GM12878 (cell line): ENCODE measurements around the gene ACTRT3. TPM values are rescaled to one million over a fixed set of nuclear protein-coding genes. Genes with fewer than 3 reads are reported as not detected.

Experiments
- ATAC-seq: fragments of 200-7000 bp; cut with Tn5 transposase; 3 replicates; pipeline ENCODE4 v1.9.1; 2020; ENCODE audit warnings: mild to moderate bottlenecking, moderate library complexity
- BruUV-seq: library from RNA; stranded (reverse); fragments of 400-500 nt; replicated peaks from 2 replicates; lab custom pipeline; 2021; lab: Mats Ljungman, UMichigan
- CTCF ChIA-PET: fragments of 300-600 bp; sonication (Branson Sonifier 250); formaldehyde crosslinking; extraction: SDS; loops from one replicate; lab custom pipeline; 2021; ENCODE audit warnings: inconsistent platforms; lab: Yijun Ruan, JAX
- POLR2A ChIA-PET: fragments of 350-600 bp; formaldehyde crosslinking; extraction: SDS; loops from one replicate; lab custom pipeline; 2021; ENCODE audit warnings: inconsistent platforms; lab: Charles Lee
- RAD21 ChIA-PET: fragments of 300-600 bp; sonication (Branson Sonifier 250); formaldehyde crosslinking; loops from one replicate; lab custom pipeline; 2023; ENCODE audit warnings: antibody characterized with exemption; ENCODE audit not compliant: unreplicated experiment; lab: Charles Lee
- SMC1A ChIA-PET: fragments of 300-600 bp; sonication (Branson Sonifier 250); formaldehyde crosslinking; loops from one replicate; lab custom pipeline; 2023; ENCODE audit not compliant: unreplicated experiment, uncharacterized antibody; lab: Charles Lee
- DNase-seq: peaks from one replicate; pipeline ENCODE4 v3.0.0-alpha.2; 2011; ENCODE audit warnings: low read depth, low spot score
- FAIRE-seq: peaks from 3 replicates; lab custom pipeline; 2011; peaks lifted over from hg19 to GRCh38; lab: Jason Lieb, UNC
- H2AFZ ChIP-seq: 2 replicates; pipeline ENCODE4 v1.6.0; 2011; ENCODE audit warnings: low read depth, low read length, control low read depth; ENCODE audit not compliant: control insufficient read depth
- H3K27ac ChIP-seq: 2 replicates; pipeline ENCODE4 v1.5.1; 2011; ENCODE audit warnings: control low read depth; ENCODE audit not compliant: control insufficient read depth, insufficient read depth
- H3K27me3 ChIP-seq, 2 experiments: replicated peaks in 1 of 2; 2 replicates each; pipeline versions ENCODE4 v1.6.0 to v1.6.1; 2011; ENCODE audit warnings: low read length in 1 of 2; ENCODE audit not compliant: control insufficient read depth in 2 of 2, insufficient read depth in 2 of 2
- H3K36me3 ChIP-seq, 2 experiments: 2 replicates each; pipeline ENCODE4 v1.5.1; 2011; ENCODE audit warnings: low read length in 1 of 2; ENCODE audit not compliant: control insufficient read depth in 2 of 2, insufficient read depth in 2 of 2
- H3K4me1 ChIP-seq: 2 replicates; pipeline ENCODE4 v1.6.1; 2011; ENCODE audit warnings: mild to moderate bottlenecking, low read length, moderate library complexity, mixed read lengths; ENCODE audit not compliant: control insufficient read depth, insufficient read depth
- H3K4me2 ChIP-seq: 2 replicates; pipeline ENCODE4 v1.6.0; 2011; ENCODE audit warnings: control low read depth; ENCODE audit not compliant: control insufficient read depth, insufficient read depth
- H3K4me3 ChIP-seq: fragments of 200-600 bp; sonication (generic); 2 replicates; pipeline ENCODE4 v1.5.1; 2016
- H3K79me2 ChIP-seq: 2 replicates; pipeline ENCODE4 v1.6.0; 2011; ENCODE audit warnings: low read length; ENCODE audit not compliant: control insufficient read depth, insufficient read depth
- H3K9ac ChIP-seq: 2 replicates; pipeline ENCODE4 v1.8.0; 2011; ENCODE audit warnings: low read length, control low read depth, mixed read lengths; ENCODE audit not compliant: control insufficient read depth, insufficient read depth
- H3K9me3 ChIP-seq: replicated peaks from 3 replicates; pipeline ENCODE4 v1.5.1; 2011; ENCODE audit warnings: mild to moderate bottlenecking, low read length; ENCODE audit not compliant: control insufficient read depth, insufficient read depth
- H4K20me1 ChIP-seq: 2 replicates; pipeline ENCODE4 v1.6.0; 2011; ENCODE audit not compliant: control insufficient read depth, insufficient read depth
- ASH2L ChIP-seq: fragments of 300-600, 200-600 bp; sonication (generic); IDR thresholded peaks from 2 replicates; pipeline ENCODE4 v1.6.1; 2017; ENCODE audit warnings: low read depth, mild to moderate bottlenecking, borderline replicate concordance
- BACH1 ChIP-seq: fragments of 450-650 bp; IDR thresholded peaks from 2 replicates; pipeline ENCODE4 v1.6.1; 2017; ENCODE audit warnings: mild to moderate bottlenecking, borderline replicate concordance
- BRCA1 ChIP-seq: IDR thresholded peaks from 2 replicates; pipeline ENCODE4 v1.6.1; 2011; ENCODE audit warnings: low read depth, low read length, improper control_type of control experiment
- E2F8 ChIP-seq: fragments of 450-650 bp; IDR thresholded peaks from 2 replicates; pipeline ENCODE4 v1.6.1; 2018; ENCODE audit warnings: mild to moderate bottlenecking, low read depth, moderate library complexity; ENCODE audit not compliant: partially characterized antibody
- E4F1 ChIP-seq: fragments of 450-650 bp; IDR thresholded peaks from 2 replicates; pipeline ENCODE4 v1.6.1; 2018; ENCODE audit warnings: borderline replicate concordance, mild to moderate bottlenecking; ENCODE audit not compliant: partially characterized antibody
- IRF3 ChIP-seq: fragments of 450-650 bp; IDR thresholded peaks from 2 replicates; pipeline ENCODE4 v1.6.1; 2014; ENCODE audit warnings: mild to moderate bottlenecking
- PML ChIP-seq: IDR thresholded peaks from 2 replicates; pipeline ENCODE4 v1.6.1; 2012; ENCODE audit warnings: low read length, inconsistent platforms
- POLR2AphosphoS2 ChIP-seq: IDR thresholded peaks from 2 replicates; pipeline ENCODE4 v1.6.1; 2011; ENCODE audit warnings: low read depth, mild to moderate bottlenecking, low read length, improper control_type of control experiment, moderate library complexity
- POLR2AphosphoS5 ChIP-seq: IDR thresholded peaks from 2 replicates; pipeline ENCODE4 v1.6.1; 2011; ENCODE audit warnings: mild to moderate bottlenecking, low read length, inconsistent platforms
- WGBS: methylation state at CpG from one replicate; pipeline ENCODE4 v1.1.6; 2016; ENCODE audit warnings: low lambda C conversion rate; ENCODE audit not compliant: insufficient replicate concordance, insufficient coverage; ENCODE audit errors: missing lambda C conversion rate; 5-methylcytosine and 5-hydroxymethylcytosine counted together
- in situ Hi-C: fragments of 300-500 bp; cut with MboI; formaldehyde crosslinking; loops from 9 replicates; pipeline ENCODE4 v1.14.3; 2018; ENCODE audit warnings: mixed read lengths
- intact Hi-C: fragments of 100-400 bp; cut with micrococcal nuclease; formaldehyde crosslinking; loops from one replicate; pipeline ENCODE4 v1.14.2; 2022; ENCODE audit not compliant: unreplicated experiment
- polyA plus RNA-seq, 11 experiments: library from polyadenylated mRNA; depleted of rRNA in 4 of 11; unstranded in 6 of 11; stranded (reverse) in 5 of 11; fragments of >200 nt; fragmentation: Nextera tagmentation in 4 of 11; fragmentation: Illumina TruSeq in 1 of 11; extraction: Ambion mirVana in 4 of 11; extraction: Trizol in 1 of 11; gene quantifications; 1 replicate in 1 of 11; 2 replicates in 10 of 11; pipeline versions ENCODE4 v1.2.1 to v1.2.3, GENCODE V29; 2011 to 2016; ENCODE audit warnings: inconsistent platforms in 2 of 11, missing spikeins in 2 of 11, low read depth in 1 of 11
- total RNA-seq, 4 experiments: library from RNA; depleted of rRNA in 3 of 4; stranded (reverse); fragments of >200 nt in 3 of 4; fragmentation: Illumina TruSeq in 1 of 4; extraction: Trizol in 1 of 4; gene quantifications; 2 replicates each; pipeline versions ENCODE4 v1.2.1 to v1.2.3, GENCODE V29; 2013 to 2021

The ACTRT3 gene
- total and polyA plus RNA-seq, 10 of the 15 experiments (the other 5 are each of a cell fraction or from before 2014, with no cell fraction given) = 0.02 to 0.58 (median 0.11) TPM; not detected in 1

- peak; percentile 44 for TF ChIP-seq E2F8
- no peak for TF ChIP-seq BACH1
Measured at GRCh38 chr3:169771497-169772304, 2.3 kb upstream of the ACTRT3 start (continued).

- WGBS = 7% methylated on average over 40 of the region's 42 CpGs
- ChIA-PET RAD21 (no interaction called here), SMC1A (interaction anchor here (0.9 to 2.8 kb wide), 3 partner anchors 9 to 178 kb away, joined by 3 to 10 read pairs (median 4); no protein-coding TSS in a partner anchor), CTCF (interaction anchor here (1.7 to 2.7 kb wide), 2 partner anchors 49 to 649 kb away, joined by 3 to 8 read pairs; no protein-coding TSS in a partner anchor), POLR2A (interaction anchor here (1.0 kb wide), 1 partner anchor 8 kb away, joined by 3 read pairs; no protein-coding TSS in a partner anchor)
- peak; percentile 13 for FAIRE-seq
- in situ Hi-C loops (no loop called here), intact Hi-C loops (loop anchor here (5.0 kb wide), 4 partner anchors 202 to 417 kb away; partner anchors contain the start of genes GPR160, PHC3 and SEC62)
- ATAC-seq = peak; percentile 92
- Histone ChIP-seq H3K4me1 (no peaks in the 10 kb centered on the region), H3K9me3 (no peaks in the 10 kb centered on the region; the same call in 2 of the 3 replicates), H3K9ac (peak within 1 kb of the TSS; percentile 76), H4K20me1 (no peaks in the 10 kb centered on the region), H3K4me2 (peak within 1 kb of the TSS; percentile 90), H3K4me3 (peak within 1 kb of the TSS; percentile 68), H3K27me3 (no peaks in the 10 kb centered on the region), H3K79me2 (no peaks in the 10 kb centered on the region), H3K36me3 (no peaks in the 10 kb centered on the region), H2AFZ (peak within 1 kb of the TSS; percentile 78), H3K27ac (peak within 1 kb of the TSS; percentile 71)
- BruUV-seq = no TSS peak
- peak; percentile 66 for DNase-seq
- no peak for TF ChIP-seq E4F1
- TF ChIP-seq POLR2AphosphoS2 = peak; percentile 75; the same call in 1 of the 2 replicates
- no peak for TF ChIP-seq IRF3
- no peak for TF ChIP-seq ASH2L
- TF ChIP-seq BRCA1 = peak; percentile 82
- peak; percentile 94 for TF ChIP-seq POLR2AphosphoS5
- TF ChIP-seq PML = peak; percentile 97
Measured at GRCh38 chr3:169764882-169765612, 4.3 kb downstream of the ACTRT3 start, which contains the start of gene TERC. Gene TERC (minus strand): TSS chr3:169765060.
